Upper lobe of left lung (tissue), 4 donors: ENCODE data around the gene KATNAL1.

ENCODE experiments used
- EP300 ChIP-seq, 4 donors: sonication (generic); formaldehyde crosslinking; IDR thresholded peaks; one replicate each; pipeline ENCODE4 v1.5.1; 2017; ENCODE audit warnings: antibody characterized with exemption in 4 of 4, control low read depth in 2 of 4
- TF ChIP-seq, protein P1 (sequence below), 6 experiments: fragments of 450-650 bp in 4 of 6; fragments of 200-600 bp in 2 of 6; sonication (generic) in 2 of 6; IDR thresholded peaks; one replicate each; pipeline ENCODE4 v1.5.1; 2016 to 2019; ENCODE audit warnings: antibody characterized with exemption in 6 of 6

- TF ChIP-seq EP300 (IDR thresholded peaks at IDR 0.05), result no peak
- TF ChIP-seq, protein P1, sequence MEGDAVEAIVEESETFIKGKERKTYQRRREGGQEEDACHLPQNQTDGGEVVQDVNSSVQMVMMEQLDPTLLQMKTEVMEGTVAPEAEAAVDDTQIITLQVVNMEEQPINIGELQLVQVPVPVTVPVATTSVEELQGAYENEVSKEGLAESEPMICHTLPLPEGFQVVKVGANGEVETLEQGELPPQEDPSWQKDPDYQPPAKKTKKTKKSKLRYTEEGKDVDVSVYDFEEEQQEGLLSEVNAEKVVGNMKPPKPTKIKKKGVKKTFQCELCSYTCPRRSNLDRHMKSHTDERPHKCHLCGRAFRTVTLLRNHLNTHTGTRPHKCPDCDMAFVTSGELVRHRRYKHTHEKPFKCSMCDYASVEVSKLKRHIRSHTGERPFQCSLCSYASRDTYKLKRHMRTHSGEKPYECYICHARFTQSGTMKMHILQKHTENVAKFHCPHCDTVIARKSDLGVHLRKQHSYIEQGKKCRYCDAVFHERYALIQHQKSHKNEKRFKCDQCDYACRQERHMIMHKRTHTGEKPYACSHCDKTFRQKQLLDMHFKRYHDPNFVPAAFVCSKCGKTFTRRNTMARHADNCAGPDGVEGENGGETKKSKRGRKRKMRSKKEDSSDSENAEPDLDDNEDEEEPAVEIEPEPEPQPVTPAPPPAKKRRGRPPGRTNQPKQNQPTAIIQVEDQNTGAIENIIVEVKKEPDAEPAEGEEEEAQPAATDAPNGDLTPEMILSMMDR (IDR thresholded peaks at IDR 0.05), result no peak
Measured at GRCh38 chr13:30235216-30235615, 72.1 kb downstream of the KATNAL1 start.
